Pancreas (tissue), 10 donors: ENCODE data around the gene SLC12A7. TPM values are rescaled to one million over a fixed set of nuclear protein-coding genes. Genes with fewer than 3 reads are reported as not detected.

Source experiments
- ATAC-seq, 4 donors: fragments of 200-7000 bp; cut with Tn5 transposase; one replicate each; pipeline versions ENCODE4 v1.8.0 to v1.9.1; 2020; ENCODE audit warnings: mild to moderate bottlenecking in 4 of 4, moderate library complexity in 4 of 4
- DNase-seq, 6 donors: peaks; one replicate each; pipeline ENCODE4 v3.0.0-alpha.2; 2020
- FAIRE-seq: peaks from 2 replicates; lab custom pipeline; 2012; peaks lifted over from hg19 to GRCh38; lab: Jason Lieb, UNC
- H3K27ac ChIP-seq, 4 donors: fragments of 200-600 bp; sonication (generic); 1 replicate in 3 of 4; 2 replicates in 1 of 4; pipeline versions ENCODE4 v1.5.0 to v1.8.0; 2020
- H3K27me3 ChIP-seq, 4 donors: fragments of 200-600 bp; one replicate each; pipeline ENCODE4 v1.8.0; 2021
- H3K36me3 ChIP-seq, 3 donors: fragments of 200-600 bp; sonication (generic) in 1 of 3; one replicate each; pipeline versions ENCODE4 v1.5.0 to v1.8.0; 2020 to 2021
- H3K4me1 ChIP-seq, 3 donors: fragments of 200-600 bp; one replicate each; pipeline ENCODE4 v1.8.0; 2021
- H3K4me3 ChIP-seq, 4 donors: fragments of 200-600 bp; sonication (generic) in 2 of 4; one replicate each; pipeline versions ENCODE4 v1.5.0 to v1.8.0; 2020 to 2021
- H3K9me3 ChIP-seq, 4 donors: fragments of 200-600 bp; one replicate each; pipeline ENCODE4 v1.8.0; 2021
- WGBS, 2 donors: extraction: QIAGEN DNeasy Blood & Tissue Kit; methylation state at CpG; one replicate each; pipeline ENCODE4 v1.1.7; 2013; 5-methylcytosine and 5-hydroxymethylcytosine counted together
- intact Hi-C, 3 donors: fragments of 100-400 bp; cut with DNase I; formaldehyde crosslinking; loops; one replicate each; pipeline versions ENCODE4 v1.11.1 to v1.14.2; 2022
- polyA plus RNA-seq, 2 donors: library from polyadenylated mRNA; stranded (reverse); fragments of 200-250 nt; gene quantifications; one replicate each; pipeline ENCODE4 v1.2.3, GENCODE V29; 2013
- total RNA-seq, 6 donors: library from RNA; stranded (reverse); fragmentation: NEBNext Ultra II Directional in 4 of 6; extraction: Animal tissue kit (Norgen Biotek cat#: 25700) in 4 of 6; gene quantifications; one replicate each; pipeline versions ENCODE4 v1.2.1 to v1.2.4, GENCODE V29; 2021 to 2023
- TF ChIP-seq, protein P1 (sequence below), 4 donors: fragments of 200-600 bp; sonication (generic) in 3 of 4; IDR thresholded peaks; one replicate each; pipeline versions ENCODE4 v1.5.0 to v1.8.0; 2021; ENCODE audit warnings: antibody characterized with exemption in 4 of 4
- donor health status: healthy with polysubstance abuse.
- donor health status: DM: no; HTN: no; CAD: no; lungs with moderate emphysema.
- donor health status: DM: no; HTN: no; CAD: no.
- donor health status: control.
- donor health status: control.
- donor health status: Bipolar disorder and iron deficiency.
- donor health status: DM: yes; HTN: yes; CAD: no.
- donor health status: DM: no; HTN: no; CAD: no.
- donor health status: DM: no; HTN: no; CAD: no.
- donor health status: DM: yes; HTN: yes; CAD: no.

Gene SLC12A7
- total and polyA plus RNA-seq, 8 donors = 17.4 to 56.5 (median 35.8) TPM

DNA sequence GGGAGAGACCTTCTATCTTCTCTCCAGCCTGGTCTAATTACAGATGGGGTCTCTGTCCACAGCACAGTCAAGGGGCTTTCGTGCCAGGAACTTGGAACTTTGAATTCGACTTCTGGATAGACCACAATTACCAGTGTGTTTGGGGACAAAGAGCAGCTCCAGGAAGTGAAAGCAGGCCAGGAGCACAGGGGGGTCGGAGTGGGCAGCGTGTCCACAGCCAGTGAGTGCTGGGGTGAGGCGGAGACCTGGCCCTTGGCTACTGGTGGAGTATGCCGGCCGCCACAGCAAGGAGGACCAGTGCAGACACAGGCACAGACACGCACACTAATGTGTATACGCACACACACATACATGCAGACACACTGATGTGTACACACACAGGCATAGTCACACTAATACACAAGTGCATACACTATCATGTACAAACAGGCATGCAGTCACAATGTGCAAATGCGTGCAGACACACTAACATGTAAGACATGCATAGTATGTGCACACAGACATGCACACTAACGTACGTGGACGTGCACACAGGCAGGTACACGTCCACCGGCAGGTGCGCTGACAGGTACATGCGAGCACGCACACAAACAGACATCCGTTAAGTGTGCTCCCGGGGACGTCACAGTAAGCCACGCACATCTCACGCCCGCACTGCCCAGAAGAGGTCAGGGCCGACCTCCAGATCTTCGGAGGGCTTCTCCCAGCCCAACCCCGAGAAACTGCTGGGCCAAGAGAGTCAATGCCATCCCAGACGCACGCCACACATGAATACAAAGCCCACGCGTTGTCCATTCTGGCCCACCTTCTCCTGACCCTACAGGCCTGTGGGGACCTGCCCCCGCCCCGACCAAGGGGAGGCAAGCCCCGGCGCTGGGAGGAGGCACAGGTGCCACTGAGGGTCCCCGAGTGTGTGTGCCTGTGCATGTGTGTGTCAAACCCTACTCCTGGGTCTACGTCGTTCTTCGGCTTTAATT, 56.8 kb downstream of the SLC12A7 start:
- ATAC-seq (no peak), FAIRE-seq (no peak)
- TF ChIP-seq, protein P1, sequence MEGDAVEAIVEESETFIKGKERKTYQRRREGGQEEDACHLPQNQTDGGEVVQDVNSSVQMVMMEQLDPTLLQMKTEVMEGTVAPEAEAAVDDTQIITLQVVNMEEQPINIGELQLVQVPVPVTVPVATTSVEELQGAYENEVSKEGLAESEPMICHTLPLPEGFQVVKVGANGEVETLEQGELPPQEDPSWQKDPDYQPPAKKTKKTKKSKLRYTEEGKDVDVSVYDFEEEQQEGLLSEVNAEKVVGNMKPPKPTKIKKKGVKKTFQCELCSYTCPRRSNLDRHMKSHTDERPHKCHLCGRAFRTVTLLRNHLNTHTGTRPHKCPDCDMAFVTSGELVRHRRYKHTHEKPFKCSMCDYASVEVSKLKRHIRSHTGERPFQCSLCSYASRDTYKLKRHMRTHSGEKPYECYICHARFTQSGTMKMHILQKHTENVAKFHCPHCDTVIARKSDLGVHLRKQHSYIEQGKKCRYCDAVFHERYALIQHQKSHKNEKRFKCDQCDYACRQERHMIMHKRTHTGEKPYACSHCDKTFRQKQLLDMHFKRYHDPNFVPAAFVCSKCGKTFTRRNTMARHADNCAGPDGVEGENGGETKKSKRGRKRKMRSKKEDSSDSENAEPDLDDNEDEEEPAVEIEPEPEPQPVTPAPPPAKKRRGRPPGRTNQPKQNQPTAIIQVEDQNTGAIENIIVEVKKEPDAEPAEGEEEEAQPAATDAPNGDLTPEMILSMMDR (IDR thresholded peaks at IDR 0.05) = no peak

GRCh38 chr5:1054018-1054798, 57.7 kb downstream of the SLC12A7 start:
- intact Hi-C loops = no loop called here

More for the DNA sequence above, 56.8 kb downstream of the SLC12A7 start:
- 90 to 91% methylated on average over 39 of the region's 39 CpGs for WGBS, 2 donors
- Histone ChIP-seq H3K4me1 (no peaks in the 10 kb centered on the region), H3K27me3 (no peaks in the 10 kb centered on the region), H3K27ac (no peak overlapping the region), H3K4me3 (no peak overlapping the region), H3K36me3 (peaks cover 0 to 64% (median 16%) of the 10 kb centered on the region in 3 donors), H3K9me3 (no peaks in the 10 kb centered on the region)
- intact Hi-C loops = no loop called here
- peak in 2 of 6 donors; percentile 33 to 43 for DNase-seq

DNA sequence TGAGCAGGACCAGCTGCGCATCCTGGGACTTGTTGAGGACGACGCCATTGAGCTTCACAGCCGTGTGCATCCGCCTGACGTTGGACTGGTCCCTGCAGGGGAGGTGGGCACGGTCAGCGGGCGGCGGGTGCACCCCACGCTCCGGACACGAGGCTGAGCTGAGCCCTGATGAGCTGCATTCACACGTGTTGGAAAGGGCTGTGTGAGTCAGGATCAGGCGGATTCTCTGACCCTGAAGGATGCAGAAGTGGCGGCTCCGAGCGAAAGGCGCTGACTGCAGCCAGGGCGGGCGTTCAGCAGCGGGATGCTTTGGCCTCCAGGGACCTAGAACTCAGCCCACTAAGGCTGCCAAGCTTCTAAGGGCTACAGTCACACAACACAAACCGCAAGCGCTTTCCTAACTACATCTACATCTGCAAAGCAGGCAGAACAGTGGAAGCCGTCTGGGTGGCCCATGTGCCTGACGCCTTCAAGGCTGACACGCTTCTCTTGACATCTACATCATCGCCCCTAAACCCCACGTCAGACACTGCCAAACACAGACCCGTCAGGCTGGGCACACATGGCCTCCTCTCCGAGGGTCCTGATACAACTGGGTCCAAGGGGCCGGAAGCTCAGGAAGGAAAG, 58.4 kb downstream of the SLC12A7 start:
- Histone ChIP-seq H3K36me3 (peaks cover 0 to 48% (median 12%) of the 10 kb centered on the region in 3 donors), H3K9me3 (no peaks in the 10 kb centered on the region), H3K27ac (no peak overlapping the region), H3K4me1 (no peaks in the 10 kb centered on the region), H3K4me3 (no peak overlapping the region), H3K27me3 (no peaks in the 10 kb centered on the region)
- TF ChIP-seq, protein P1 (IDR thresholded peaks at IDR 0.05) = no peak
- FAIRE-seq = no peak
- intact Hi-C loops = no loop called here
- 91 to 96% methylated on average over 29 to 32 of the region's 32 CpGs for WGBS, 2 donors
- DNase-seq = peak in 1 of 6 donors; percentile 31
- peak in 2 of 4 donors; percentile 3 to 17 for ATAC-seq

More at GRCh38 chr5:1054018-1054798, 57.7 kb downstream of the SLC12A7 start:
- no peak for ATAC-seq
- FAIRE-seq = no peak
- 91 to 92% methylated on average over 36 to 39 of the region's 39 CpGs for WGBS, 2 donors
- peak in 2 of 6 donors; percentile 26 to 68 for DNase-seq
- Histone ChIP-seq H3K27ac (no peak overlapping the region), H3K9me3 (no peaks in the 10 kb centered on the region), H3K4me3 (no peak overlapping the region), H3K4me1 (no peaks in the 10 kb centered on the region), H3K27me3 (no peaks in the 10 kb centered on the region), H3K36me3 (peaks cover 0 to 55% (median 12%) of the 10 kb centered on the region in 3 donors)
- TF ChIP-seq, protein P1 (IDR thresholded peaks at IDR 0.05) = no peak

GRCh38 chr5:1052641-1053390, 59.0 kb downstream of the SLC12A7 start:
- H3K9me3 ChIP-seq = no peaks in the 10 kb centered on the region
- H3K27ac ChIP-seq = no peak overlapping the region
- 92 to 95% methylated on average over 28 to 29 of the region's 29 CpGs for WGBS, 2 donors
- intact Hi-C loops = no loop called here
- DNase-seq (peak in 2 of 6 donors; percentile 21 to 69), FAIRE-seq (no peak), ATAC-seq (no peak)
- TF ChIP-seq, protein P1 (IDR thresholded peaks at IDR 0.05) = no peak
- H3K27me3 ChIP-seq = no peaks in the 10 kb centered on the region
- H3K4me1 ChIP-seq = no peaks in the 10 kb centered on the region
- peaks cover 0 to 43% (median 12%) of the 10 kb centered on the region in 3 donors for H3K36me3 ChIP-seq
- H3K4me3 ChIP-seq = no peak overlapping the region
